ENCODE measurements around the gene COL26A1.
"Not testable (repeated sequence)": the region's sequence is repeated elsewhere in the genome, so short reads cannot be mapped to it uniquely, and the experiment has no call there.

COL26A1 gene

DNA sequence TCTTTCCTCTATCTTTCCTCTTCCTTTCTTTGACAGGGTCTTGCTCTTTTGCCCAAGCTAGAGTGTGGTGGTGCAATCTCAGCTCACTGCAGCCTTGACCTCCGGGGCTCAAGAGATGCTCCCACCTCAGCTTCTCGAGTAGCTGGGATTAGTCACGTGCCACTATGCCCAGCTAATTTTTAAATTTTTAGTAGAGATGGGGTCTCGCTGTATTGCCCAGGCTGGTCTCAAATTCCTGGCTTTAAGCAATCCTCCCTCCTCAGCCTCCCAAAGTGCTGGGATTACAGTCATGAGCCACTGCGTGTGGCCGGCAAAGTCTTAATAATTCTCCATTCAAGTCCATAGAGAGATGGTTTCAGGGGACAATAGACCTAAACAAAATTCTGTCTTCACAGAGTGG lies 40.2 kb downstream of the COL26A1 start:
- DNase-seq = no peak

DNA sequence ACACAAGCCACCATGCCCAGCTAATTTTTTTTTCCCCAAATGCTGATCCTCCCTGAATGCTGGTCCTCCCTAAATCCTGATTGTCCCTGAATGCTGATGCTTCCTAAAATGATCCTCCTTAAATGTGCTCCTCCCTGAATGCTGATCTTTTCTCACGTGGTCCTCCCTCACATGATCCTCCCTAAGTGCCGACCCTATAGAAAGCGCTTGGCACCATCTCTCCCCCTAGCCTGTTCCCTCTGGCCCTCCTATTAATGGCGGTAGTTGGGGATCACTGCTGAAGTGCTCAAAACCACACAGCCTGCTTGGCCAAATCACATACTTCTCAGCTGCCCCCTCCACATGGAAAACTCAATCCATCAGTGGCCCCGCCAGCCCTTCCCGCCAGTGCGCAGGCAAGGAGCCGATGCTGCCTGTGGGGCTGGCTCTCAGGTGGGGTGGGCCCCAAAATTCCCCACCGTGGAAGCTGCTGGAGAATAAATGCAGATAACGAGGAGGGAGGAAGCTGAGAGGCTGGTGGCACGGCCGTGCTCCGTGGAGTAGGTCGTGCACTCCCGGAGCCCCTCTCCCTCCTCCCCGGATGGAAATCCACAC lies 42.9 kb downstream of the COL26A1 start:
- no peak for DNase-seq

DNA sequence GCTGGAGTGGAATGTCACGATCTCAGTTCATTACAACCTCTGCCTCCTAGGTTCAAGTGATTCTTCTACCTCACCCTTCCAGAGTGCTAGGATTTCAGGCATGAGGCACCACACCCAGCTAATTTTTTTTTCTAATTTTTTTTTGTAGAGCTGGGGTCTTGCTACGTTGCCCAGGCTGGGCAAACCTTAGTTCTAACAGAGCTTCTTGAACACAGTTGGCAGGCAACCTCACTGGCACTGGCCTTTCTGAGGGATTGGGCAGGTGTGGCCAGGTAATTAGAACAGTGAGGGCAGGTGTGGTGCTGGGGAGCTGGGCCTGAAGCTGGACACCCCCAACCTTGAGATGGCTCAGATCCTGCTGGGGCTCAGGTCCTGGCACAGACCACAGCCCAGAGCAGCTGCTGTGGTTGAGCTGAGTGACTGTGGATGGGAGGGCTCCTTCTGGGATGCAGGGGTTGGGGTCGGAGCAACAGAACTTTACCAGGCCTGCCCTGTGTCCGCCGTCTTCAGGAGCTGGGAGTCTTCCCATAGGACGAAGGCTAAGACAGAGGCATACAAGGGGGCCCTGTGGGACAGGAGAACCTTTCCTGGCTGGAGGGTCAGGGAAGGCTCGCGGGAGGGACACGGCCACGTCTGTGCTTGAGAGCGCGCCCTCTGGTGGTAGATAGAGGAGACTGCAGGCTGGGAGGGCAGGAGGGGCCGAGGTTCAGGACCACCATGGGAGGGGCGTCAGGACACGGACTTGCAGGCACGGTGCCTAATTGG lies 48.2 kb downstream of the COL26A1 start:
- peak; percentile 49 for DNase-seq

DNA sequence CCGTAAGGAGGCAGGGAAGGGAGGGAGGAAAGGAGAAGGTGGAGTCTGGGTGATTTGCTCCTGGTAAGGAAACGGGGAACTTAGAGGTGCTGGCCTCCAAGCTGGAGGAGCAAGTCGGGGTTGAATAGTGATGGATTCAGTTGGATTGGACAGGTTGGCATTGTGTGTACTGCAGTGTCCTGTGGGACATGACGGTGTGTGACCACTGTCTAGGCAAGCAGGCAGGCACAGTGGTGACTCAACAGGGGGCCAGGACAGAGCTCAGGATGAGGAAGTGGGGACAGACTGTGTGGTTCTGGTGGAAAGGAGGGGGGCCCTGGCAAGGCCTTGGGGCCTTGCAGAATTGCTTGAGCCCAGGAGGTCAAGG lies 48.8 kb downstream of the COL26A1 start:
- no peak for DNase-seq

DNA sequence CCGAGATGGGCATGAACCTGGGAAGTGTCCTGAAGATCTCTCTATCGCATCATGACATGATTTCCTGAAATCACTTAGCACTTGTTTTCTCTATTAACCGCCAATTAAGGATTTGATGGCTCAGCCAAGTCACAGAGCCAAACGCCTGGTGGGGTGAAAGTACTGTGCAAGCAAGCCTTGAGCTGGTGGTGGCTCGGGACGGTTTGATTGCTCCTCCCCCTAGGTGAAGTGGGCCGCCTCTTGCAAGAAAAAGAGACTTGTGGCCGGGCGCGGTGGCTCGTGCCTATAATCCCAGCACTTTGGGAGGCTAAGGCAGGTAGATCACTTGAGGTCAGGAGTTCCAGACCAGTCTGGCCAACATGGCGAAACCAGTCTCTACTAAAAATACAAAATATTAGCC lies 50.3 kb downstream of the COL26A1 start:
- no peak for DNase-seq

DNA sequence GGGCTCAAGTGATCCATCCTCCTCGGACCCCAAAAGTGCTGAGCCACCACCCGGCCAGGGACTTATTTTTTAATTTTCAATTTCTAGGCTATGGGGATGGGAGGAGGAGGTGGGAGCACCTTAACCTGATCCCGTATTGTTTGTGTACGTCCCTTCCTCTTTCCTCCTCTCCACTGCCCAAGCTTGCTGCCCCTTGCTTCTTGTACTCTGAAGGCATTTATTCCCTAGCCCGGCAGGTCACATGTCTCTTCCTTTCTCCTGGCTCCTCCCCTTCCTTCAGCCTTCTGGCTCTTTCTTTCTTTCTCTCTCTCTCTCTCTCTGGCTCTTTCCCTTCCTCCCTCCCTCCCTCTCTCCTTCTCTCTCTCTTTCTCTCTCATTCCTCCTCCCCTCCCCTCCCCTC lies 56.0 kb downstream of the COL26A1 start:
- no peak for DNase-seq

DNA sequence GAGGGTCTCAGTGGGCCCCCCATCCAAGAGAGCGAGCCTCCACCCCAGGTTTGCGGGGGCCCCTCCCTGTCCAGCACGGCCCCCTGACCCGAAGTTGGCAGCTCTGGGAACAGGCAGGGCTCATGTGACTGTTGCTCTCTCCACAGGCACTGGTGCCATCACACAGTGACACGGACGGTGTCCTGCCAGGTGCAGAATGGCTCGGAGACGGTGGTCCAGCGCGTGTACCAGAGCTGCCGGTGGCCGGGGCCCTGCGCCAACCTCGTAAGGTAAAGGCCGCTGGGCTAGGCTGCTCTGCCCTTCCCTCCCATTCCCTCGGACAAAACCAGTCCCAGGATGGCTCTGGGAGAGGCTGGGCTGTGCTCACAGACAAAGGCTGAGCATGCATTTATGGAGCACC lies 57.2 kb downstream of the COL26A1 start:
- DNase-seq = no peak

DNA sequence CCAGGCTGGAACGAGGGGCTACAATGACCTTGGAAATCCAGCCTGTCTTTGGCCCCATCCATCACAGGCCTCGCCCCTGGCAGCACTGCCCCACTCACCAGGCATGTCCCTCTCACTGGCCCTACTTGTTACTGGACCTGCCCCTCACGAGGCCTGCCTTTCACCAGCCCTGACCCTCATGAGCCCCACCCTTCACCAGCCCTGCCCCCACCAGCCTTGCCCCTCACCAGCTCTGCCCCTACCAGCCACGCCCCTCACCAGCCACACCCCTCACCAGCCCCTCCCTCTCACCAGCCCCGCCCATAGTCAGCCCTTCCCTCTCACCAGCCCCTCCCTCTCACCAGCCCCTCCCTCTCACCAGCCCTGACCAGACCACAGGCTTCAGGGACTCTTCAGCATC lies 57.8 kb downstream of the COL26A1 start:
- no peak for DNase-seq

DNA sequence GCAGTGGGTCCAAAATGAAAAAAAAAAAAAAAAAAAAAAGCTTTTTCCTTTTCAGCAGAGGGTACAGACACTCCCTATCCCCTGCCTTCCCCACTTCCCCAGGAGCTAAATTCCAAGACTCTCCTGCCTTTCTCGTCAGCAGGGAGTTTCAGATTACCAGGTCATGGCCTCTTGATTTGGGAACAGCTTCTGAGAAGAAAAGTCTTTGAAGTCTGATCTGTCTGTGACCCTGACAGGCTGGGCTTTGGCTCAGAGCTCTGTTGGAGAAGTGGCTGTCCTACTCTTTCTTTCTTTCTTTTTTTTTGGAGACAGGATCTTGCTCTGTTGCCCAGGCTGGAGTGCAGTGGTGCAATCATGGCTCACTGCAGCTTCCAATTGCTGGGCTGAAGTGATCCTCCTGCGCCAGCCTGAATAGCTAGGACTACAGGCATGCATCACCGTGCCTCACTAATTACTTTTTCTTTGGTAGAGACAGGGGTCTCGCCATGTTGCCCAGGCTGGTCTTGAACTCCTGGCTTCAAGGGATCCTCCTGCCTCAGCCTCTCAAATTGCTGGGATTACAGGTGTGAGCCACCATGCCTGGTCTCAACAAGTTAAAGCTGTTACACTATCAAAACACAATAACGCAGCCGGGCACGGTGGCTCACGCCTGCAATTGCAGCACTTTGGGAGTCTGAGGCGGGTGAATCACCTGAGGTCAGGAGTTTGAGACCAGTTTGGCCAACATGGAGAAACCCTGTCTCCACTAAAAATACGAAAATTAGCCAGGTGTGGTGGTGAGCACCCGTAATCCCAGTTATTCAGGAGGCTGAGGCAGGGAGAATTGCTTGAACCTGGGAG lies 59.9 kb downstream of the COL26A1 start:
- no peak for DNase-seq

DNA sequence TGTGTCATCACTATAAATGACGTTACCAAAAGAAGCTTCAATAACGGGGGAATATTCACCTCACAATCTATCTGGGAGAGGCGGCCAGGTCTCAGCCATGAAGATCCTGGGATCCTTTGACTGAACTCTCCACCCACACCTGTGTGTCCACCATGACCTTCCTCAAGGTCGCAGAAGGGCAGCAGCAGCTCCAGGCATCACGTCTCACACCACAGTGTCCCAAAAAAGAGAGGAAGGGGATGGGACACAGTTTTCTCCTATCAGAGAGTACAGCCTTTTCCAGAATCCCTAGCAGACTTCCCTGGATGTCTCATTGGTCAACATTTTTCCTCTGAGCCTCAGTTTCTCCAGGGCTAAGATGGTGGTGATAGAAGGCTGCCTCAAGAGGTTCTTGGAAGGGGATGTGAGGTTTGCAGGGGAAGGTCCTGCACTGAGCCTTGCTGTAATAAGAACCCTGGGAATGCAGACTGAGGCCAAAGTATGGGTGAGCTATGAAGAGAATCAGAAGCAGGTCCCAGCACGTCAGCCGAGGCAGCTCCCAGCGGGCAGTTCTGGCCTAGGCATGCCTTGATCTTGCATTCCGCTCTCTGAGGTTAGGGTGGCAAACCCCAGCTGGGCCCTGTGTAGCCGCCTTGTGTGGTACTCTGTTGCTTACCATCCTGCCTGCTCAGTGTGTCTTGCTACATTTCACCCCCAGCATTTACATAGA lies 63.8 kb downstream of the COL26A1 start:
- no peak for DNase-seq

DNA sequence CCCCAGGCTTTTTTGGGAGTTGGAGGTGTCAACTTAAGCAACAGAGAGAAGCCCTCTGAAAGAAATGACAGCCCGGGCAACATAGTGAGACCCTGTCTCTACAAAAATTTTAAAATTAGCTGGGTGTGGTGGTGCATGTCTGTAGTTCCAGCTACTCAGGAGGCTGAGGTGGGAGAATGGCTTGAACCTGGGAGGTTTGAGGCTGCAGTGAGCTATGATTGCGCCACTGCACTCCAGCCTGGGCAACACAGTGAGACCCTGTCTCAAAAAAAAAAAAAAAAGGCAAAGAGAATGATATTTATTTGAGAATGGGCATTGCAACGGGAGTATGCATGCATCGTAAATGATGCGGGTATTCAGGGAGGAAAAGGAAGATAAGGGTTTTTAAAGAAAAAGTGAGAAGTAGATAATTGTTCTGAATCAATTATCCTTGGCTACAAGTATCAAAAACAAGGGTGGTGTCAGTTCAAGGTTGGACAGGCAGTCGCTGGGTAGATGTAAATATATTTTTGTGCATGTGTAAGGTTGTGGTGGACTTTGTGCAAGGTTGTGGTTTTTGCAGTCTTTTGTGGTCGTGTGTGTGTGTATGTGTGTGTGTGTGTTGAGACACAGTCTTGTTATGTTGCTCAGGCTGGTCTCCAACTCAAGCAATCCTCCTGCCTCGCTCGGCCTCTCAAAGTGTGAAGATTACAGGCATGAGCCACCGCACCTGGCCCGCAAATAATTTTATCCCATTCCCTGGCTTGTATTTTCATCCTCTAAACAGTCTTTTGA lies 65.6 kb downstream of the COL26A1 start:
- no peak for DNase-seq

DNA sequence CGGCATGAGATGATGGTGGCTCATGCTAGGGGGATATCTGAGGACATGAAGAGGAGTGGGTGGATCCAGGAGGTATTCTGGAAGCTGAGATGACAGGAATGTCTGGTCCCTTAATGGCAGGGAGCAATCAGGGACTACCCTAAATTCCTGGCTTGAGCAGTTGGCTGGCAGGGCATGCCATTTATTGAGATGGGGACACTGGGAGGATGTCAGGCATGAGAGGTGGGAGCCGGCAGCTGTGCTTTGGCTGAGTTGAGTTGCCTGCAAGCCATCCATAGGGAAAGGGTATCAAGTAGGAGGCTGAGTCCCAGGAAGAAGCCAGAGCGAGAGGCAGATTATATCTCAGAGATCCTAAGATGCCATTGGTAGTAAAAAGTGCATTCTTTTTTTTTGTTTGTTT lies 69.6 kb downstream of the COL26A1 start:
- DNase-seq = no peak

DNA sequence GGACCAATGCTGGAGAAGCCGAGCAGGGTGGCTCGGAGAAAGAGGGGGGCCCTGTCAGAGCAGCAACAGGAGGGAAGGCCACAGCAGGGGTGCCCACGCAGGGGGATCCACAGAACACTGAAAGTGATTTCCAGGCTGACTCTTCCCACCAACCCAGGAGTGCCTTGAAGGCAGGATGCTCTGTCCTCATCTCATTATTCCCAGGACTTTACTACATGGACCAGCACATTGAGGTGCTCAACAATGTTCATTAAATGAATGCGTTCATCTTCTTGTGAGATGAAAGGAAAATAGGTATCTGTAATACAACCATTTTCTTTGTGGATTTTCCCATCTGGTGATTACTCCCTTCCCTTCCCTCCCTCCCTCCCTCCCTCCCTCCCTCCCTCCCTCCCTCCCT lies 71.0 kb downstream of the COL26A1 start:
- DNase-seq = no peak

DNA sequence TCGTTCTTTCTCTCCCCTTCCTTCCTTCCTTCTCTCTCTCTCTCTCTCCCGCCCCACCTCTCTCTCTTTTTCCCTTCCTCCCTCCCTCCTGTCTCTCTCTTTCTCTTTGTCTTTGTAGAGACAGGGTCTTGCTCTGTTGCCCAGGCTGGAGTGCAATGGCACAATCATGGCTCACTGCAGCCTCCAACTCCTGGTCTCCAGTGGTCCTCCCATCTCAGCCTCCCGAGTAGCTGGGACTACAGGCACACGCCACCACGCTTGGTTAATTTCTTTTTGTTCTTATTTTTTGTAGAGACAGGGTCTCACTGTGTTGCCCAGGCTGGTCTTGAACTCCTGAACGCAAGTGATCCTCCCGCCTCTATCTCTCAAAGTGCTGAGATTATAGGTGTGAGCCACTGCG lies 71.5 kb downstream of the COL26A1 start:
- not testable (repeated sequence) for DNase-seq

DNA sequence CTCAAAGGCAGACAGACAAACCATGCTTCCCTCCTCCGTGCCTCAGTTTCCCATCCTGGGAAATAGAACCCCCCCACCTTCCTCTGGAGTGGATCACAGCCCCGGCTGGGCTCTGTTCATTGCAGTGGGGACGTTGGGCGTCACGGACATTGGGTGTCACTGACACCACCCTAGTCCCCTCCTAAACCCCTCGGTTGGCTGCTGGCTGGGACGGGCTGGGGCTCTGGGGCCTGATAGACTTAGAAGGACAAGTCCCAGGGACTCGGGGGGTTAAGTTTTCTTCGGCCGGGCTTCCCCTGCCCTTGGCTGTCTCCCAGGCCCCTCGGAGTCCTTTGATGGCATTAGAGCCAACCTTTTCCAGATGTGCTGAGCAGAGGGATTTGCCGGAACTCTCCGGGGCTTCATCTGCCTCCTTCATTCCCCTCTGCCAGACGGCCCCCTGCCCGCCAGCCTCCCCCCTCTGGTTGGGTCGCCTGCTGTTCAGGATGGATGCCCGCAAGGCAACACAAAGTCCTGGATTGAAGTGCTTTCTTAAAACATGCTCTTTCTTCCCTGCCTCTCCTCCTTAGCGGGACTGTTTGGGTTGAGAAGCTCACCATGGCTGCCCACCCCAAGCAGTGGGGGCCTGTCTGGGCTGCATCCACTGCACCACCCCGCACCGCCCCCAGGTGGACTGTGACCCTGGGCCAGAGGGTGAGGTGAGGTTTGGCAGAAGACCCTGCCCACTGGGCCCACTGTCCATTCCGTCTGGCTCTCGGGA lies 73.0 kb downstream of the COL26A1 start:
- no peak for DNase-seq

DNA sequence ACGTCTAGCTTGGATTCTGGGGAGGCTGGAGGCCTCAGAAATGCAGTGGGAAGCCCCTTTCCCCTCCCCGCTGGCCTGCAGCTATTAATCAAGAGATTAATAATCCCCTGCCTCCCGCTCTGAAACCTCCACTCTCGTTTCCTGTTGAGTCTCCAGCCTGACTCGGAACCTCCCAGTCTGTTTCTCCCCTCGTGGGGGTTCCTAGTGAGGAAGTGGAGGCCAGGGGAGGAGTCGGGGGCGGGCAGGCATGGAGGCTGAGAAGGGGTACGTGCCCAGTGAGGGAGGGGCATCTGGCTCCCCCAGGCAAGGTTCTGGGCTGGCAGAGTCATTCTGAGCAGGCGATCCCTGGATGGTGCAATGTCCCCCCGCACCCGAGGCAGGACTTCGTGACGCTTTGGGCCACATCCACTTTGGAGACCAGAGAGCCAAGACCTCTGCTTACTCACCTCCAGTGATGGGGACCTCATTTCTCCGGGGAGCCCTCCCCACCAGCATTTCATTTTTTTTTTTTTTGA lies 73.6 kb downstream of the COL26A1 start:
- no peak for DNase-seq

DNA sequence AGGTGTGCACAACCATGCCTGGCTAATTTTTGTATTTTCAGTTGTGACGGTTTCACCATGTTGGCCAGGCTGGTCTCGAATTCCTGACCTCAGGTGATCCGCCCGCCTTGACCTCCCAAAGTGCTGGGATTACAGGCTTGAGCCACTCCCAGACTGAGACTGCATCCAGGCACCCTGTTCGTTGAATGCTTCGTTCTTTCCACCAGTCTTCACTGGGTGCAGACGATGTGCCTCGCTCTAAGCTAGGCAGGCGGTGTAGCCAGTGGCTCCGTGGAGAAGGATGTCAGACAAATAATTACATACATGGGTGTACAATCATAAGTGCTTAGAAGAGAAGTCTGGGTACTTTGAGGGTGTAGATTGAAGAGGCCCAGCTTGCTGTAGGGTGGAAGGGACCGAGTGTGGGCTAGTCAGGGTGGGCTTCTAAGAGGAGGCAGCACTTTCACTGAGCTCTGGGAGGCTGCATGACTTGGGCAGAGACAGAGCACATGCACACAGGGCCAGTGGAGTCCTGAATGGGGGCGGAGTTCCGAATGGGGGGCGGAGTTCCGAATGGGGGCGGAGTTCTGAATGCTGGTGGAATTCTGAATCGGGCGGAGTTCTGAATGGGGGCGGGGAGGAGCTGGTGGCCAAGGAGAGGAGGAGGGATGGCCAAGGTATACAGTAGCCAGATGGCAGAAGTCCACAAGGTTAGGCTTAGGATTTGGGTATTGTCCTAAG lies 74.3 kb downstream of the COL26A1 start:
- no peak for DNase-seq

DNA sequence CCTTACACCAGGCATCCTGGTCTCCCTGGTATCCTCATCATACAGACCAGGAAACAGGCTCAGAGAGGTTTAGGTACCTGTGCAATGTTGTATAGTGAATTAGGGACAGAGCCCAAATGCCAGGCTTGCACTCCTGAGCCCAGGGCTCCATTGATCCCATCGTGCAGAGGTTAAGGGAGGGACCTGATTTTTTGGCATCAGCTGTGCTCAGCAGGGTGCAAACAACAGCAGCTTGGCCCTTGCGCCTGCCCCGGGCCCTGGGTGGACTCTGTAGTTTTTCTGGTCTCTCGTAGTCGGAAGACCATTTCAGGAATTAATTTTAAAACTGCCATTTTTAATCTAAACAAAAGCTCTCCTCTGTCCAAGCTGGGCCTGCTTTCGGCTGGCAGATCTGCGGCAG lies 79.2 kb downstream of the COL26A1 start:
- no peak for DNase-seq

DNA sequence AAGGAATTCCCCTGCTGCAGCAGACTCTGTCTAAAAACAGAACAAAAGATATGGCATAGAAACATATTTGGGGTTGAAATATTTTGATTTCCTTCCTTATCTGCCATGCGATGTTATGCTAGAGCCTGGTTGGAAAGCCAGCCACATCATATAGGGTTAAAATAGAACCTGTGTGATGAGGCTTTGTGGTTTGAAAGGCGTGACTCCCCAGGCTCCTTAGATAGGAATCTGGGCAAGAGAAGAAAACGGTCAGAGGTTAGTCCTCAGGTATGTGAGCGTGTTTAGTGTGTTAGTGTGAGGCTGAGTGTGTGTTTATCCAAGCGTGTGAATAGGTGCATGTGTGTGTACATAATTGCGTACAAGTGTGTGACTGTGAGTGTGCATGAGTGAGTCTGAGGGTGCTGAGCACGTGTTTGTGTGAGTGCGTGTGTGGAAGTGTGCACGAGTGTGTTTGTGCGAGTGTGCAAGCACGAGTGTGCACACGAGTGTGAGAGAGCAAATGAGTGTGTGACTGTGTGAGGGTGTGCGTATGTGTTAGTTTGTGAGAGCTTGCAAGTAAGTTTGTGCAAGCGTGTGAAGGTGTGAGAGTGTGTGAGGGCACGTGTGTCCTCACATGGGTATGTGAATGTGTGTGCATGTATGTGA lies 79.9 kb downstream of the COL26A1 start:
- DNase-seq = no peak

DNA sequence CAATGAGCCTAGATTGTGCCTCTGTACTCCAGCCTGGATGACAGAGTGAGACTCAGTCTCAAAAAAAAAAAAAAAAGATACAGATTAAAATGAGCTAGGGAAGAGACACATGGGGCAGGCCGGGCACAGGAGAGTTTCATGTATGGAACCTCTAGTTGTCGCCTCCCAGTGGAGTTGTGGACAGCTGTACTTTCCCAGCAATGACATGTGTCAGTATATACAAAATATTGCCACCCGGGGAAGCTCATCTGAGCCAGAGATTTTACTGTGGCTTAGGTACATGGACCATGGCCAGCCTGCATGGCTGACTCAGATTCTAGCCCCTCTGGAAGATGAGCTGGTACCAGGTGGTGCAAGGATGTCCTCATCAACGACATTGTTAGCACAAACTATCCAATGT lies 87.4 kb downstream of the COL26A1 start:
- no peak for DNase-seq

Data from activated T-cell treated with anti-CD3 and anti-CD28 coated beads, Interleukin-2, amount 50 U/mL, for 1 hour (primary cell).